HEK293 (cell line): ENCODE data around the gene MATR3.

Experiments
- BCL11A ChIP-seq: fragments of 450-650 bp; formaldehyde crosslinking; IDR thresholded peaks from 2 replicates; pipeline ENCODE4 v1.5.1; 2016; ENCODE audit warnings: low read depth, missing biosample characterization, missing genetic modification characterization
- GFI1B ChIP-seq: fragments of 450-650 bp; formaldehyde crosslinking; IDR thresholded peaks from 2 replicates; pipeline ENCODE4 v1.5.1; 2016; ENCODE audit warnings: missing biosample characterization, missing genetic modification characterization
- IKZF3 ChIP-seq: fragments of 450-650 bp; IDR thresholded peaks from 2 replicates; pipeline ENCODE4 v1.5.0; 2018; ENCODE audit warnings: missing biosample characterization, mild to moderate bottlenecking, missing genetic modification characterization, moderate library complexity
- KLF1 ChIP-seq: fragments of 450-650 bp; formaldehyde crosslinking; IDR thresholded peaks from 2 replicates; pipeline ENCODE4 v1.5.1; 2016; ENCODE audit warnings: missing biosample characterization, missing genetic modification characterization
- KLF16 ChIP-seq: fragments of 450-650 bp; formaldehyde crosslinking; IDR thresholded peaks from 2 replicates; pipeline ENCODE4 v1.5.1; 2017; ENCODE audit warnings: missing biosample characterization, missing genetic modification characterization
- KLF17 ChIP-seq: fragments of 450-650 bp; formaldehyde crosslinking; IDR thresholded peaks from 2 replicates; pipeline ENCODE4 v1.5.1; 2016; ENCODE audit warnings: missing biosample characterization, missing genetic modification characterization
- KLF7 ChIP-seq: fragments of 450-650 bp; formaldehyde crosslinking; IDR thresholded peaks from 2 replicates; pipeline ENCODE4 v1.5.1; 2016; ENCODE audit warnings: missing biosample characterization, missing genetic modification characterization, borderline replicate concordance
- KLF9 ChIP-seq: fragments of 450-650 bp; formaldehyde crosslinking; IDR thresholded peaks from 2 replicates; pipeline ENCODE4 v1.5.1; 2016; ENCODE audit warnings: missing biosample characterization, missing genetic modification characterization, low read depth
- MEIS1 ChIP-seq: sonication (generic); formaldehyde crosslinking; IDR thresholded peaks from 2 replicates; pipeline ENCODE4 v1.8.1; 2022; ENCODE audit warnings: missing genetic modification reagents, mild to moderate bottlenecking, borderline replicate concordance
- MZF1 ChIP-seq: fragments of 450-650 bp; formaldehyde crosslinking; IDR thresholded peaks from 2 replicates; pipeline ENCODE4 v1.5.1; 2017; ENCODE audit warnings: missing biosample characterization, missing genetic modification characterization, borderline replicate concordance
- OVOL3 ChIP-seq: fragments of 450-650 bp; formaldehyde crosslinking; IDR thresholded peaks from 2 replicates; pipeline ENCODE4 v1.5.1; 2016; ENCODE audit warnings: missing biosample characterization, missing genetic modification characterization
- PRDM1 ChIP-seq: fragments of 450-650 bp; formaldehyde crosslinking; IDR thresholded peaks from 2 replicates; pipeline ENCODE4; 2016; ENCODE audit warnings: missing biosample characterization, missing genetic modification characterization
- SETDB1 ChIP-seq: IDR thresholded peaks from one replicate; pipeline ENCODE4 v1.6.1; 2017; ENCODE audit warnings: mild to moderate bottlenecking, low read length, moderate library complexity, mixed read lengths; ENCODE audit not compliant: insufficient read length
- ZBTB1 ChIP-seq: fragments of 450-650 bp; formaldehyde crosslinking; IDR thresholded peaks from 2 replicates; pipeline ENCODE4 v1.5.1; 2016; ENCODE audit warnings: missing biosample characterization, missing genetic modification characterization
- ZBTB10 ChIP-seq: fragments of 450-650 bp; formaldehyde crosslinking; IDR thresholded peaks from 2 replicates; pipeline ENCODE4 v1.5.1; 2016; ENCODE audit warnings: missing biosample characterization, missing genetic modification characterization
- ZBTB20 ChIP-seq: fragments of 450-650 bp; formaldehyde crosslinking; IDR thresholded peaks from 2 replicates; pipeline ENCODE4 v1.5.1; 2016; ENCODE audit warnings: missing biosample characterization, missing genetic modification characterization
- ZBTB44 ChIP-seq: fragments of 450-650 bp; IDR thresholded peaks from 2 replicates; pipeline ENCODE4 v1.5.1; 2018; ENCODE audit warnings: missing biosample characterization, mild to moderate bottlenecking, missing genetic modification characterization
- ZBTB7A ChIP-seq: fragments of 450-650 bp; formaldehyde crosslinking; IDR thresholded peaks from 2 replicates; pipeline ENCODE4 v1.5.1; 2016; ENCODE audit warnings: low read depth, missing biosample characterization, missing genetic modification characterization
- ZBTB8A ChIP-seq: fragments of 450-650 bp; formaldehyde crosslinking; IDR thresholded peaks from 2 replicates; pipeline ENCODE4 v1.5.1; 2016; ENCODE audit warnings: missing biosample characterization, missing genetic modification characterization
- ZNF2 ChIP-seq: fragments of 450-650 bp; formaldehyde crosslinking; IDR thresholded peaks from 2 replicates; pipeline ENCODE4 v1.5.1; 2016; ENCODE audit warnings: missing biosample characterization, missing genetic modification characterization
- ZNF221 ChIP-seq: fragments of 450-650 bp; formaldehyde crosslinking; IDR thresholded peaks from 2 replicates; pipeline ENCODE4 v1.5.1; 2017; ENCODE audit warnings: missing biosample characterization, missing genetic modification characterization, borderline replicate concordance
- ZNF24 ChIP-seq: fragments of 450-650 bp; formaldehyde crosslinking; IDR thresholded peaks from 2 replicates; pipeline ENCODE4 v1.5.1; 2016; ENCODE audit warnings: missing biosample characterization, missing genetic modification characterization
- ZNF266 ChIP-seq: fragments of 450-650 bp; formaldehyde crosslinking; IDR thresholded peaks from 2 replicates; pipeline ENCODE4 v1.5.1; 2016; ENCODE audit warnings: missing biosample characterization, missing genetic modification characterization, low read depth
- ZNF48 ChIP-seq: fragments of 450-650 bp; formaldehyde crosslinking; IDR thresholded peaks from 2 replicates; pipeline ENCODE4 v1.5.1; 2016; ENCODE audit warnings: missing biosample characterization, missing genetic modification characterization
- ZNF513 ChIP-seq: fragments of 450-650 bp; IDR thresholded peaks from 2 replicates; pipeline ENCODE4 v1.5.1; 2018; ENCODE audit warnings: missing biosample characterization, missing genetic modification characterization
- ZNF558 ChIP-seq: fragments of 450-650 bp; formaldehyde crosslinking; IDR thresholded peaks from 2 replicates; pipeline ENCODE4 v1.5.1; 2016; ENCODE audit warnings: missing biosample characterization, missing genetic modification characterization
- ZNF600 ChIP-seq: fragments of 450-650 bp; formaldehyde crosslinking; IDR thresholded peaks from 2 replicates; pipeline ENCODE4 v1.5.1; 2016; ENCODE audit warnings: missing biosample characterization, missing genetic modification characterization
- ZNF621 ChIP-seq: fragments of 450-650 bp; formaldehyde crosslinking; IDR thresholded peaks from 2 replicates; pipeline ENCODE4 v1.5.1; 2017; ENCODE audit warnings: missing biosample characterization, missing genetic modification characterization
- ZNF639 ChIP-seq: fragments of 450-650 bp; formaldehyde crosslinking; IDR thresholded peaks from 2 replicates; pipeline ENCODE4 v1.5.1; 2016; ENCODE audit warnings: missing biosample characterization, missing genetic modification characterization
- ZNF660 ChIP-seq: fragments of 450-650 bp; IDR thresholded peaks from 2 replicates; pipeline ENCODE4 v1.5.1; 2018; ENCODE audit warnings: missing biosample characterization, mild to moderate bottlenecking, missing genetic modification characterization
- ZNF792 ChIP-seq: fragments of 450-650 bp; formaldehyde crosslinking; IDR thresholded peaks from 2 replicates; pipeline ENCODE4 v1.5.1; 2016; ENCODE audit warnings: missing biosample characterization, missing genetic modification characterization

Gene MATR3

GRCh38 chr5:139273572-139274289 is 19.8 kb upstream of the MATR3 start (continued):
- peak; percentile 46; the same call in 1 of the 2 replicates for TF ChIP-seq KLF17
- TF ChIP-seq KLF1 (tag by site-specific recombination) = peak; percentile 96
- TF ChIP-seq ZNF558 (tag by site-specific recombination) = no peak
- peak; percentile 71; the same call in 1 of the 2 replicates for TF ChIP-seq ZBTB10 (tag by site-specific recombination)
- no peak for TF ChIP-seq MEIS1 (CRISPR knock-in tag)
- peak; percentile 15; the same call in 1 of the 2 replicates for TF ChIP-seq GFI1B (tag by site-specific recombination)
- TF ChIP-seq ZNF513 (tag by site-specific recombination) = no peak
- TF ChIP-seq ZBTB1 (tag by site-specific recombination) = no peak
- peak; percentile 78; the same call in 1 of the 2 replicates for TF ChIP-seq ZNF24 (tag by site-specific recombination)
- TF ChIP-seq PRDM1 (tag by site-specific recombination) = peak; percentile 39
- TF ChIP-seq SETDB1 = no peak
- TF ChIP-seq ZNF600 (tag by site-specific recombination) = peak; percentile 71
- no peak; the same call in 1 of the 2 replicates for TF ChIP-seq ZBTB20 (tag by site-specific recombination)
- no peak for TF ChIP-seq ZNF792 (tag by site-specific recombination)
- TF ChIP-seq MZF1 (tag by site-specific recombination) = no peak; the same call in 1 of the 2 replicates
- TF ChIP-seq ZNF621 (tag by site-specific recombination) = no peak
- TF ChIP-seq IKZF3 (tag by site-specific recombination) = peak; percentile 90
- TF ChIP-seq BCL11A (tag by site-specific recombination) = peak; percentile 56; the same call in 1 of the 2 replicates
- TF ChIP-seq ZBTB8A (tag by site-specific recombination) = peak; percentile 79
- TF ChIP-seq ZNF660 (tag by site-specific recombination) = peak; percentile 83
- peak; percentile 98 for TF ChIP-seq KLF9 (tag by site-specific recombination)
- no peak for TF ChIP-seq ZNF48 (tag by site-specific recombination)
- peak; percentile 82 for TF ChIP-seq ZNF2 (tag by site-specific recombination)
- peak; percentile 87 for TF ChIP-seq KLF7 (tag by site-specific recombination)
- TF ChIP-seq OVOL3 (tag by site-specific recombination) = no peak
- no peak for TF ChIP-seq ZNF266 (tag by site-specific recombination)
- TF ChIP-seq ZNF639 (tag by site-specific recombination) = peak; percentile 42; the same call in 1 of the 2 replicates
- TF ChIP-seq KLF16 (tag by site-specific recombination) = peak; percentile 72; the same call in 1 of the 2 replicates
- peak; percentile 40; the same call in 1 of the 2 replicates for TF ChIP-seq ZBTB44 (tag by site-specific recombination)
- peak; percentile 57; the same call in 1 of the 2 replicates for TF ChIP-seq ZBTB7A (tag by site-specific recombination)
- no peak for TF ChIP-seq ZNF221
